Neural crest cell (in vitro differentiated cells): ENCODE results near the gene GDF10. TPM values are rescaled to one million over a fixed set of nuclear protein-coding genes. Genes with fewer than 3 reads are reported as not detected.

Source experiments
- DNase-seq: peaks from one replicate; pipeline ENCODE4 v3.0.0; 2021; ENCODE audit warnings: low read depth, mixed read lengths, low spot score
- H3K27ac Mint-ChIP-seq: one replicate; pipeline ENCODE4 v1.8.0; 2021; ENCODE audit warnings: mild to moderate bottlenecking, mixed read lengths; ENCODE audit not compliant: unreplicated experiment
- H3K27me3 Mint-ChIP-seq: 2 replicates; pipeline ENCODE4 v1.8.0; 2021; ENCODE audit warnings: low read depth, mild to moderate bottlenecking, mixed read lengths
- H3K36me3 Mint-ChIP-seq: 2 replicates; pipeline ENCODE4 v1.8.0; 2021; ENCODE audit warnings: low read depth, mild to moderate bottlenecking, mixed read lengths
- H3K4me1 Mint-ChIP-seq: 2 replicates; pipeline ENCODE4 v1.8.0; 2021; ENCODE audit warnings: mixed read lengths
- H3K4me3 Mint-ChIP-seq: one replicate; pipeline ENCODE4 v1.8.0; 2021; ENCODE audit warnings: mild to moderate bottlenecking, mixed read lengths
- H3K9me3 Mint-ChIP-seq: 2 replicates; pipeline ENCODE4 v1.8.0; 2021; ENCODE audit warnings: mixed read lengths
- total RNA-seq: library from RNA; stranded (reverse); gene quantifications from 2 replicates; pipeline ENCODE4 v1.2.1, GENCODE V29; 2021
- TF ChIP-seq, protein P1 (sequence below): fragments of 200-600 bp; sonication (generic); conservative IDR thresholded peaks from 2 replicates; pipeline ENCODE4 v1.5.0; 2021; ENCODE audit warnings: antibody characterized with exemption, mild to moderate bottlenecking

The GDF10 gene
- total RNA-seq, 1 donor from 2014 or later: 2.9 TPM

- Mint-ChIP-seq H3K36me3 (no peaks in the 10 kb centered on the region), H3K4me3 (no peak overlapping the region), H3K27ac (peak overlapping the region; percentile 40), H3K27me3 (peaks cover 3% of the 10 kb centered on the region), H3K9me3 (no peaks in the 10 kb centered on the region), H3K4me1 (no peaks in the 10 kb centered on the region)
- no peak for DNase-seq
- TF ChIP-seq, protein P1, sequence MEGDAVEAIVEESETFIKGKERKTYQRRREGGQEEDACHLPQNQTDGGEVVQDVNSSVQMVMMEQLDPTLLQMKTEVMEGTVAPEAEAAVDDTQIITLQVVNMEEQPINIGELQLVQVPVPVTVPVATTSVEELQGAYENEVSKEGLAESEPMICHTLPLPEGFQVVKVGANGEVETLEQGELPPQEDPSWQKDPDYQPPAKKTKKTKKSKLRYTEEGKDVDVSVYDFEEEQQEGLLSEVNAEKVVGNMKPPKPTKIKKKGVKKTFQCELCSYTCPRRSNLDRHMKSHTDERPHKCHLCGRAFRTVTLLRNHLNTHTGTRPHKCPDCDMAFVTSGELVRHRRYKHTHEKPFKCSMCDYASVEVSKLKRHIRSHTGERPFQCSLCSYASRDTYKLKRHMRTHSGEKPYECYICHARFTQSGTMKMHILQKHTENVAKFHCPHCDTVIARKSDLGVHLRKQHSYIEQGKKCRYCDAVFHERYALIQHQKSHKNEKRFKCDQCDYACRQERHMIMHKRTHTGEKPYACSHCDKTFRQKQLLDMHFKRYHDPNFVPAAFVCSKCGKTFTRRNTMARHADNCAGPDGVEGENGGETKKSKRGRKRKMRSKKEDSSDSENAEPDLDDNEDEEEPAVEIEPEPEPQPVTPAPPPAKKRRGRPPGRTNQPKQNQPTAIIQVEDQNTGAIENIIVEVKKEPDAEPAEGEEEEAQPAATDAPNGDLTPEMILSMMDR: no peak
Measured at GRCh38 chr10:47285381-47286115, 14.4 kb upstream of the GDF10 start.

DNA sequence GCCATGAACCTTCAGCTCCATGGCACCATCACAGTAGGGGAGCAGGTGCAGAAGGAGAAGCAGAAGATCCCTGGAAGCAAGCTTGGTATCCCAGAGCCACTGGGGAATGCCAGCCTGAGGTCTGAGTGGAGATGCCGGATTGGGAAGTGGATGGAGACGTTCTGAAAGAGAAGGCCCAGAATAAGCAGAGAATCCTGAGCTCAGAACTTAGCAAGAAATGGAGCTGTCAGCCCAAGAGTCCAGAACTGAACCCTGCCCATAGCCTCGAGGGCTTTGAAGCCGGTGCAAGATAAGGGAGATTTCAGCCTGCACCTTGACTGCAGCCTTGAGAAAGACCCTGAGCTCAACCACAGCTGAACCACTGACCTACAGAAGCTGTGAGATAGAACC, 13.9 kb upstream of the GDF10 start:
- Mint-ChIP-seq H3K27ac (peak overlapping the region; percentile 40), H3K27me3 (peaks cover 3% of the 10 kb centered on the region), H3K9me3 (no peaks in the 10 kb centered on the region), H3K4me1 (no peaks in the 10 kb centered on the region), H3K4me3 (no peak overlapping the region), H3K36me3 (no peaks in the 10 kb centered on the region)
- TF ChIP-seq, protein P1: no peak
- DNase-seq: no peak

DNA sequence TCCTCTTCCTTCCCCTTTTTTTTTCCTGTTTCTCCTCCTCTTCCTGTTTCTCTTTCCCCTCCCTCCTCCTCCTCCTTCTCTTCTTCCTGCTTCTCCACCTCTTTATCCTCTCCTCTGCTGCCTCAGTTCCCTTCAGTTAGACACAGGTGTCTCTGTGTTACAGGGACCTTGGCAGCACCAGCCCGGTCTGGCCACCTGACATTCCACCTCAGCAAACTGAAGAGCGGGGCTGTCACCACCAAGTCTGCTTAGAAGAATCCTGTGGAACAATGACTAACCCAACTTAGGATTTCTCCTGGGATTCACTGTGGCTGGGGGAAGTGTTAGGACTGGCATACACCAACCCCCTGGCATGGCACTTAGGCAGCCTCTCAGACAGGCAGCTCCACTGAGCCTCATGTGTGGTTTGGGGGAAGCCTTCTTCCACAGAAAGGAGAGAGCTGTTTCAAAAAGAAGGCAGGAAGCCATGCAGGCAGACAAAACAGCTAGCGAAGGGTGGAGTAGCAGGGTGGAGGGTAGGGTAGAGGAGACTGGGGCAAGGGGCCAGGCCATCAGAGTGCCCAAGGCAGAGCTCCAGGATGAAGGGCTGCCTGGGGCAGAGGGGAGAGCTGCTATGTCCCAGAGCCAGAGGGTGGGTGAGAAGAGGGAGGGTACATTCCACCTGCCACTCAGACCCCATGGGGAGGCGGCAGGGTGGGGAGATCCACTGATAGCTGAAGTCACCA, 13.2 kb upstream of the GDF10 start:
- H3K9me3 Mint-ChIP-seq: no peaks in the 10 kb centered on the region
- peaks cover 3% of the 10 kb centered on the region for H3K27me3 Mint-ChIP-seq
- H3K36me3 Mint-ChIP-seq: no peaks in the 10 kb centered on the region
- no peak for DNase-seq
- H3K27ac Mint-ChIP-seq: no peak overlapping the region
- no peaks in the 10 kb centered on the region for H3K4me1 Mint-ChIP-seq
- H3K4me3 Mint-ChIP-seq: no peak overlapping the region
- TF ChIP-seq, protein P1: no peak

- Mint-ChIP-seq H3K9me3 (no peaks in the 10 kb centered on the region), H3K4me3 (no peak overlapping the region), H3K27ac (no peak overlapping the region), H3K4me1 (no peaks in the 10 kb centered on the region), H3K27me3 (peaks cover 3% of the 10 kb centered on the region), H3K36me3 (no peaks in the 10 kb centered on the region)
- DNase-seq: no peak
- TF ChIP-seq, protein P1: no peak
Measured at GRCh38 chr10:47287365-47287802, 12.6 kb upstream of the GDF10 start.

DNA sequence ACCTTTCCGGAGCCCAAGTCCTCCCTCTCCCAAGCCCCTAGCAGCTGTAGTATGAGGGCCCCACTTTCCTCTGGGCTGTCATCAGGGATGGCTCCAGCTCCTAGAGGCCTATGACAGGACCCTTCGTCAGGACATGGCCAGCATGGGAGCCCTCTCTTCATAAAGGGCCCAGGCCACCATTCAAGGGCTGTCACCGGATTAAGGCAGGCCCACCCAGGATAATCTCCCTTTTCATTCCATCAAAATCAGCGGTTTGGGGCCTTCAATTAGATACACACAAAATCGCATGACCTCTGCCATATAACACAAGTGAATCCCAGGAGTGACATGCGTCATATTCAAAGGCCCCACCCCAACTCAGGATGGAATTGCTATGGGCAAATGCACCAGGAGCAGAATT, 12.2 kb upstream of the GDF10 start:
- Mint-ChIP-seq H3K4me1 (no peaks in the 10 kb centered on the region), H3K27ac (no peak overlapping the region), H3K27me3 (peaks cover 3% of the 10 kb centered on the region), H3K4me3 (no peak overlapping the region), H3K9me3 (no peaks in the 10 kb centered on the region), H3K36me3 (no peaks in the 10 kb centered on the region)
- no peak for DNase-seq
- TF ChIP-seq, protein P1: no peak
